GM19025 (cell line): Measurements from ENCODE around the gene MRPL55.

ENCODE experiments used
- ATAC-seq: cut with Tn5 transposase; IDR thresholded peaks from one replicate; pipeline ENCODE4 v1.9.1; 2021; ENCODE audit warnings: mild to moderate bottlenecking, low read depth, moderate library complexity; ENCODE audit not compliant: unreplicated experiment

MRPL55 gene

DNA sequence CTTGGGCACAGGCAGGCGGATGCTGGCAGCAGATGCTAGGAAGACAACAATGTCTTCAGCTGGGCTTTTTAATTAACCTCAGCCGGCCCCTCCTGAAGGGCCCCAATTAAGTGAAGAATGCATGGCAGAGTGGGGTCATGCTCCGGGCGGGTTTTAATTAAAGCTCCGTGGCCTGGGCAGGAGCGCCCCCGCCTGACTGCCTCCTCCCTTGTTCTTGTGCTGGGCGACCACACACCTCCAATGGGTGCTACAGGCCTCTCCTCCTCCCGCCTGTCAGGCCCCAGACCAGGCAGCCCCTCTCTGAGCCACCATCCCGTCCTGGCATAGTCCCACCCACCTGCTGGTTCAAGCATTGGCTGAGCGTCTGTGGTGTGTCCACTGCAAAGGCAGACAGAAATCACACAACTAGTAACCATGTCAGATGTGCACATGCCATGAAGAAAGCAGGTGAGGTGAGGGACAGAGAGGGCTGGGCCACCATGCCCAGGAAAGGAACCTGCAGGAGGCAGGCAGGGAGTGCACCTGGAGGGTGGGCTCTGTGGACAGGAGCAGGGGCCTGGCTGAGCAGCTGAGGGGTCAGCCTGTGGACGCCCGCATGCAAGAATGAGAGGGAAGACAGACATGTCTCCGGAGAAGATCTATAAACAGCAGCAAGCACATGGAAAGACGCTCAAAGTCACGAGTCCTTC is 35.1 kb downstream of the MRPL55 start:
- ATAC-seq: no peak

DNA sequence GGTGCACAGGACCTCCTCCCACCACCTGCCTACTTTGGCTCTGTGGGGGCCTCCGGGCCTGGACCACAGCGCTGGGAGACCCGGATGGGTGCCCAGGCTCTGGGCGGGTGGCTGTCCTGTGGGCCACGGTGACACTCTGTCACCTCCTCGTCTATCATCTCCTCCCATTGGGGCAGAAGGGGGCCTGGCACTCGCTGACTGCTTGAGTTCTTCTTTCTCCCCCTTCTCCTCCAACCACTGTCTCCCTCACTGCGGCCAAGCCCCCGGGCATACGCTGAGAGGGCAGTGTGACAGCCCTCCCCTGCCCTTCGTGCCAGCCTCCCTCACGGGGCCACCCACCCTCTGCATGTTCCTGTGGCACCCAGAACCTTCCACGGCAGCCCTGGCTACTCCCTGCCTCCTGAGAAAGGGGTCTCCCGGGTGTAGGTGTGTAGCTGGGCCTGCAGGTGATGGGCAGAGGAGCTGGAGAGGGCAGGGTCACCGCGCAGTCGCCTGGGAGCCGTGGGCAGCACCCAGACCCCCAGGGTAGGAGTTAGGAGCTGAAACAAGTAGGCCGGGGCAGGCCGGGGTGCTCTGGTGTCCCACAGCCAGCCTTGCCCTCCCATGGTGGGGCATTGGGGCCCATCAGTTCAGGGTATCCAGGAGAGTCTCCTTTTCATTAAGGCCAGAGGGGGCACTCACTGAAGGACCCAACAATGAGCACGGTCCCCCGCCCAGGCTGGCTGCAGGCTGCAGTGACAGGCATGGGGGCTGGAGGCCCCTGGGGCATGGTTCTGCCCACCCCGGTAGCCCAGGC is 35.8 kb downstream of the MRPL55 start:
- ATAC-seq: no peak

DNA sequence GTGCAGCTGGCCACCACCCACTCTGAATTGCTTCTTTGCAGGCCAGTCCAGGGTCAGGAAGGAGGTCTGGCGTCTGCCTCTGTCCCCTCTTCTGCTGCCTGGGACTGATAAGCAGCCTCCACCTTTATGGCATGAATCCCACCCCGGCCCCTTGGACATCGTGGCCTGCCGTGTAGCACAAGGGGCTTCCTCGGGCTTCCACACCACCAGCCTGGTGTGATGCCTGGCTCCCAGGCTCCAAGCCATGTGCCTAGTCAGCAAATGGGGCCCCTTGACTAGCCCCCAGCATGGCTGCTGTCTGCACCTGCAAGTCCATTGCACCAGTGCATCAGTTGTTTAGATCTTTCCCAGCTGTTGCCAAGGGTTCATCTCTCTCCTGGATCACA is 36.4 kb downstream of the MRPL55 start:
- no peak for ATAC-seq

DNA sequence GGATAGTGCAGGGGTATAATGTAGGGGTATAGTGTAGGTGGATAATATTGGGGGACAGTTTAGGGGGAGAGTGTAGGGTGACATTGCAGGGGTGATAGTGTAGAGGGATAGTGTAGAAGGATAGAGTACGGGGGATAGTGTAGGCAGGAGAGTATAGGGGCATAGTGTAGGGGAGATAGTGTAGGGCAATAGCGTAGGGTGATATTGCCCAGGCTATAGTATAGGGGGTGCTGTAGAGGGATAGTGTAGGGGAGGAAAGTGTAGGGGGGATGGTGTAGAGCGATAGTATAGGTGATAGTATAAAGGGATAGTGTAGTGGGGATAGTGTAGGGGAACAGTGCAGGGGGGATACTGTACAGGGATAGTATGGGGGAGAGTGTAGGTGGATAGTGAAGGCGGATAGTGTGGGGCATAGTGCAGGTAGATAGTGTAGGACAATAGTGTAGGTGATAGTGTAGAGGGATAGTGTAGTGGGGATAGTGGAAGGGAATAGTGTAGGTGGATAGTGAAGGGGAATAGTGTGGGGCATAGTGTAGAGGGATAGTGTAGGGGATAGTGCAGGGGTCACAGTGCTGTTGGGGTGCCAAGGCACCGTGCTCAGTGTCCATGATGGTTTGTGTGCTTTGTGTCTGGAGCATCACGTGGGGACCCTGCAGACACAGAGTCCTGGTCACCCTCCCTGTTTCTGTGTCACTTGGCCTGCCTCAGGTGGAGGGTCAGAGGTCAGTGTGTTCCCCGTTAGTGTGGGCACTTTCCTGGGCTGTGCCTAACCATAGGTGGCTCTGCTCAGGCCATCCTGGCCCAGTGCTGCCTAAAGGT is 37.1 kb downstream of the MRPL55 start:
- no peak for ATAC-seq

DNA sequence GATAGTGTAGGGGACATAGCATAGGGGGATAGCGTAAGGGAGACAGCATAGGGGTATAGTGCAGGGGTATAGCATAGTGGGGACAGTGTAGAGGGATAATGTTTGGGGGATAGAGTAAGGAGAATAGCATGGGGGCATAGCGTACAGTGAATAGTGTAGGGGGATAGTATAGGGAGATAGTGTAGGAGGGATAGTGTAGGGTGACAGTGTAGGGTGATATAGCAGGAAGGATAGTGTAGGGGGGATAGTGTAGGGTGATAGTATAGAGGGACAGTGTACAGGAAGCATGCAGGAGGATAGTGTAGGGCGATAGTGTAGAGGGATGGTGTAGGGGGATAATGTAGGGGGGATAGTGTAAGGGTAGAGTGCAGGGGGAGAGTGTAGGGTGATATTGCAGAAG is 38.2 kb downstream of the MRPL55 start:
- no peak for ATAC-seq

DNA sequence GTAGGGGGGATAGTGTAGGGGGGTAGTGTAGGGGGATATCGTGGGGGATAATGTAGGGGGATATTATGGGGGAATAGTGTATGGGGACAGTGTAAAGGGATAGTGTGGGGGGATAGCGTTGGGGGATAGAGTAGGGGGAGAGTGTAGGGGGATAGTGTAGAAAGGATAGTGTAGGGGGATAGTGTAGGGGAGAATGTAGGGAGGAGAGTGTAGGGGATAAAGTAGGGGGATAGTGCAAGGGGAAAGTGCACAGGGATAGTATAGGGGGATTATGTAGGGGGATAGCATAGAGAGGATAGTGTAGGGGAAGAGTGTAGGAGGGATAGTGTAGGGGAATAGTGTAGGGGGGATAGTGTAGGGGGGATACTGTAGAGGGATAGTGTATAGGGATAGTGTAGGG is 38.9 kb downstream of the MRPL55 start:
- no peak for ATAC-seq

DNA sequence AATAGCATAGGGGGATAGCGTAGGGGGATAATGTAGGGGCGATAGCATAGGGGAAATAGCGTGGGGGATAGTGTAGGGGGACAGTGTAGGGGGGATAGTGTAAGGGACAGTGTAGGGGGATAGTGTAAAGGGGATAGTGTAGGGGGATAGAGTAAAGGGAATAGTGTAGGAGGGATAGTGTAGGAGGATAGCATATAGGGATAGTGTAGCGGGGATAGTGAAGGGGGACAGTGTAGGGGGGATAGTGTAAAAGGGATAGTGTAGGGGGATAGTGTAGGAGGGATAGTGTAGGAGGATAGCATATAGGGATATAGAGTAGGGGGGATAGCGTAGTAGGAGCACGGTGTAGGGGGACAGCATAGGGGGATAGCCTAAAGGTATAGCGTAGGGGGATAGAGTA is 40.7 kb downstream of the MRPL55 start:
- no peak for ATAC-seq

DNA sequence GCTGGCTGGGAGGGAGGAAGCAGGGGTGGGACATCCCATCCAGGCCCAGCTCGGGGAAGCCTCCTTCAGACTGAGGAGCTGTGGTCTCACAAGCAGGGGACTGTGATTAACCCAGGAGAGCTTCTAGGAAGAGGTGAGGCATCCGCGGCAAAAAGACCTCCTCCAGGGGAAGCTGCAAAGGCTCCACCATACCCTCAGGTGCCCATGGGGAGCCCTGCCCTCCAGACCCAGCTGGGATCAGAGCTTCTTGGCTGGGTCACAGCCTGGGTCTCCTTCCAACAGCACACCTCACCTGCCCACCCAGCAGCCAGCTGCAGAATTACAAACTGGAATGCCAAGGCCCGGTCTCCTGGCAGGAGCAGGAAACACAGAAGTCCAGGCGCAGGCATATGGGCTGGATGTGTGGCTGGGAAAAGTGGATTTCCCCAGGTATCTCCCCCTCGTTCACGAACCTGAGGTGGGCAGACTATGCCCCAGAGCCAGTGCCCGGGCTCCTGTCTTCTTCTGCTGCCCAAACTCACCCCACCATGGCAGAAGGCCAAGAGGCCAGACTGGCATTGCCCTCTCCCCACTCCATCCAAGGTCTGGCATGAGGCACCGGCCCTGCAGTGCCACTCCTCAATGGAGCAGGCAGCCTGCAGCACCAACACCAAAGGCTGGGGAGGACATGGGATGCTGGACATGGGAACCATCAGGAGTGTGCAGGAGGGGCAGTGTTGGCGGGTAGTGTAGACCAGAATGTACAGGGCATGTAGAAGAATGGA is 42.0 kb downstream of the MRPL55 start:
- no peak for ATAC-seq

DNA sequence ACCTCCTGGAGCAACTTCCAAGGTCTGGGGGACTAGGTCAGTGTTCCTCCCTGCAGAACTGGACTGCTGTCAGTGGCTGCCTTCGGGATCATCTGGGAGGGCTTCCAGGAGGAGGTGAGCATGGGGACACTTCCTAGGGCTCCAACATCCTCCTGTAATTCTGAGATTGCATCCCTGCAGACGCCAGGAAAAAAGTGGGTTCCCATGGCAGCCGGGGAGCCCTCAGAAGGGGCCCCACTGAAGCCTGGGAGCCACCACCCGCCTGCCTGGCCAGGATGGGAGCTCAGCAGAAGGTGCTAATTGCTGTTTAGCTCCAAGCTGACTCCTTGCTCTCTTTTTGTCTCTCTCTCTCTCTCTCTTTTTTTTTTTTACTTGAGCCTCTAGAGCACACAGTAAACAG is 42.7 kb downstream of the MRPL55 start:
- ATAC-seq: no peak

DNA sequence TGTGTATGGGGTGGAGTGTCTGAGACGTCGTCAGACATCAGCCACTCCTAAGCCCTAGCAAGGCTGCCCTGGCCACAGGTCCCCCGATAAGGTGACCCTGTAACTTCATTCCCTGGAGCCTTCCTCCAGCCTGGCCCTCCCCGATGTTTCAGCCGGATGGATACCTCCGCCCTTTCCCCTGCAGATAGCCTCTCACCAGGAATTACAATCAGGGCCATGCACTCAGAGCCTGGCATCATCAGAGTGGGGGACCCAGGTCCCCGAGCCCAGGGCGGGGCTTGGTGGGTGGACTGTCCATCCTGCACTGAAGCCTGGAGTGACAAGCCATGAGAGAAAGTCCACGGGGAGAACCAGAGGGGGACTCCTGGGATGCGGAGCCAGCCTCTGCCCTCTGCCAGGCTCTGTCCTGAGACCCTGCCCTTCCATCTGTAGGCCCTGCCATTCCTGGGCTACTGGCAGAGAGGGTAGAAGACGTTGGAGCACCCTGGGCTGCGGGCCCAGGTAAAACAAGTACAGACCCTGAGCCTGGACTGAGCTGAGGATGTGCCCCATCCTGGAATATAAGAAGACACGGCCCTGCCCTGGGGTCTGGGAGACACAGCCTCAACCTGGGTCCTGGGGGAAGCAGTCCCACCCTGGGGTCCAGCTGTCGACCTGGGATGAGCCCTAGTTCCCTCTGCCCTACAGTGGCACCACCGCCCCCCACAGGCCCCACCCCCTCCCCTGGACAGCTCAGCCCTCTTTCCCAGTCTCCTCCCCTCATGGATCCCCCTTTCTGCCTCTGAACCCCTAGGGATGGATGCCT is 43.4 kb downstream of the MRPL55 start:
- no peak for ATAC-seq

DNA sequence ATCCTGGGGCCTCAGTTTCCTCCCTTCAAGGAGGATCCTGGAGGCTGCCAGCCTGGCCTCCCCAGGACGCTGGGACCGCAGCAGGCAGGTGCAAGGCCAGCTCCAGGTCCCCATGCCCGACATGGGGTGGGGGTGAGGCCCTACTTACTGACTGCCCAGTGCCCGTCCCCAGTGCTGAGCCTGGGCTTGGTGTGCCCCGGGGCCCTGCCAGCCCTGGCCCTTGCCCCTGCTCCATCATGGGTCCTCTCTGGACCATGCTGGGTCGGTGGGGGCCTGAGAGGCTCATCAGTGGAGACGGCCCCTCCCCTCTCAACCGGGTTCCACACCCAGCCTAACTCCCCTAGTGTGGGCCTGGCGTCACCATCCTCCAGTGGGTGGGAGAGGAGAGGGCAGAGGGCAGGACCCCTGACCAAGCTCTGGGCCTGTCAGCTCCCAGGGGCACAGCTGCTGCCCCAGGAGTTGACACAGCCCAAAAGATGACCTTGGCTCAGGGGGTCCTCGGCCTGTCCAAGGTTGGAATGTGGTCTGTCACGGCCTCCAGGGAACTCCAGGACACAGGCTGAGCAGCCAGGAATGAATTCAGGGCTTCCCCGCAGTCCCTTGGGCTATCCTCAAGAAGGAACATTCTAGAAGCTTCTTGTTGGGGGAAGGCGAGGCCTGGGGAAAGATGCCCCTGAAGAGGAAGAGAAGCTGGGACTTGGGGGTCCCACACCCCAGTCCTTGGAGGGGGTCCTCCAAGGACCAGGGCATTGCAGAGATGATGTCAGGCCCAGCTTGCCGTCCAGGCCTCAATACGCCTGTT is 44.2 kb downstream of the MRPL55 start:
- no peak for ATAC-seq

DNA sequence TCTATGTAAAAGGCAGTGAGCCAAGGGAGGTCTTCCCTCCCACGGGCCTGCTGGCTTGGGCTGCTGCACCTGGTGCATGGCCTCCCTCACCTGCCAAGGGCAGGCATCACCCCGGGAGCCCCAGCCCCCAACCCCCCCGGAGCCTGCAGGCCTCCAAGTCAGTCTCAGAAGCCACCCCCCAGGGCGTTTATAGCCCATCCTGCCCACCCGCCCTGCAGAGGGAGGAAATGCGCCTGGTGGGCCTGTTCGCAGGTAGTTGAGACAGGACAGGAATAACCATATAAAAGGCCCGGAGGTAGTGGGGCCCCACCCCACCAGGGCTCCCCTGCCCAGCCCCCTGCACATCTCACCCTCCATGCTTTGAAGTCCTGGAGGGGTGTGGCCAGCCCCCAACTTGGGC is 44.8 kb downstream of the MRPL55 start:
- no peak for ATAC-seq

DNA sequence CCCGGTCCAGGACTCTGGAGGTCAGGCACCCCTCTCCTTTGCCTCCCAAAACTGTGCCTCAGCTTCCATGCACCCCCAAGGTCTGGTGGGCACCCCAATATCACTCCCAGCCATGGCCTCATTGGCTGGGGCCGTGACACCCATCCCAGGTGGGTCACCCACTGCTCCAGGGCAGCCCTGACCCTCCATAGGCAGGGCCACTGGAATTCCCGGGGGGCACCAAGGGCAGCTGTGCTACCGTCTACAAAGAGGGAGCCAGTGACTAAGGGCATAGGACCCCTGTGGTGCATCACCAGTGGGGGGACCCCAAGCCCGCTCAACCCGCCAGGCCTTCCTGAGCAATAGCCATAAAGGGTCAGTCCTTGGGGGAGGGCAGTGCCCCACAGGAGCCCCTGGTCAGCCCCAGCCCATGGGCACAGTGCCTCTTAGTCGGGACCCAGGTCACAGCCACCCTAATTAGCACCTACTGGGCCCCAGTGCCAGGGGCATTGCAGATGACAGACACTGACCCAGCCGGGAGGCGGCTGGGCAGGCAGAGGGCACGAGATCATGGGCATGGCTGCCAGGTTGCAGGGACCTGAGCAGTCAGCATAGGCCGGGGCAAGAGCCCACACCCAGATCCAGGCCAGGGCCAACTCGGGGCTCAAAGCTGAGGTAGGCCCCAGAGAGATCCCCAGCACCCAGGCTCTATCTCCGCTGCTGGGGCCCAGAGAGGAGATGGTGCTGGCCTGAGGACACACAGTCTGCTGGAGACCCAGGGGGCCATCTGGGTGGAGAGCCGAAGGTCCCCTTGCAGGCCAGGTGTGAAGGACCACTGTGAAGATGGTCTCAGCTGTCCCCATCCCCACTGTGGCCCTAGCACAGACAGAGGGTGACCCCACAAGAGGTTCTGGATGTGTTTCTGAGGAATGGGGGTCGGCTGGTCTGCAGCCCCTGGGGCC is 45.6 kb downstream of the MRPL55 start:
- ATAC-seq: no peak

DNA sequence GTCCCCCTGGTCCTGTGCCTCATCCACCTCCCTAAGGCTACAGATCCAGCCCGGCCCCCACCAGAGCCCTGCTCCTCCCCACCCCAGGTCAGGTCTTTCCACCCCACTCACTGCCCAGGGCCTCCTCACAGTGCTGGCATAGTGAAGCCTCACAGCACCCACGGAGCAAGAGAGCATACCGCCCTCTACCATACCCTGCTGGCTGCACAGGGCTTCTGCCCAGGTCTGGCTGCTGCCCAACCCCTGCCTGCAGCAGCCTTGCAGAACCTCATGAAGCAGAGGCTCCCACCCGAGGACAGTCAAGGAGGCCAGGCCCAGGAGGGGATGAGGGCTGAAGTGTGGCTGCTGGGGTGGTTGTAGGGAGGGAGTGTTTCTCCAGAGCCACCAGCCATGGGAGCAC is 46.3 kb downstream of the MRPL55 start:
- no peak for ATAC-seq

DNA sequence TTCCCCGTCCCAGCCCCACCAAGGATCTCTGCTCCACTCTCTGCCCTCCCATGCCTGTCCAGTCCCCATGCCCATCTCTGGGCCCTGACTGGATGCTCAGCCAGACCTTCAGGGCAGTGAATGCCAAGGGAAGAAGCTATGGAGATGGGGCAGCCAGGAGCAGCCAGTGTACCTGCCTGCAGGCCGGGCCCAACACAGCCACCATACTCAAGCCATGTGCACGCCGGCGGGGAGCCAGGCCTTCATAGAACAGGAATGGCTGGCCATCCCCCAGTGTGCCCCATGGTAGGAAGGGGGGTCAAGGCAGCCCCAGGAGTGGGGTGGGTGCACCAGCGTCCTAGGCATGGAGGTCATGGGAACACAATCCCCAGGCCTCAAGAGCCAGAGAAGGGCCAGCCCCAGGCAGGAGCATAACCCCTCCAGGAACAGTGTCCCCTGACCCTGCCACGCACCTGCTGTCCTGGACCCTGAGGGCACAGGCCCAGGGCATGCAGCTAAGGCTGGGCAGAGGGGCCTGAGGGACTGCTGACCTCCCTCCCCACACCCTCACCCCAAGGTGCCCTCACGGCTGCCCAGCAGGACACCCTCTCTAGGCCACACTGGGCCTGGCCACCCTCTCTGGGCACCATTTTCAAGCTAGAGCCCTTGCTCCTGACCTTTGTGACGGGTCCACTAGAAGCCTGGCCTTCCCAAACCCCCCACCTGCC is 46.9 kb downstream of the MRPL55 start:
- no peak for ATAC-seq

DNA sequence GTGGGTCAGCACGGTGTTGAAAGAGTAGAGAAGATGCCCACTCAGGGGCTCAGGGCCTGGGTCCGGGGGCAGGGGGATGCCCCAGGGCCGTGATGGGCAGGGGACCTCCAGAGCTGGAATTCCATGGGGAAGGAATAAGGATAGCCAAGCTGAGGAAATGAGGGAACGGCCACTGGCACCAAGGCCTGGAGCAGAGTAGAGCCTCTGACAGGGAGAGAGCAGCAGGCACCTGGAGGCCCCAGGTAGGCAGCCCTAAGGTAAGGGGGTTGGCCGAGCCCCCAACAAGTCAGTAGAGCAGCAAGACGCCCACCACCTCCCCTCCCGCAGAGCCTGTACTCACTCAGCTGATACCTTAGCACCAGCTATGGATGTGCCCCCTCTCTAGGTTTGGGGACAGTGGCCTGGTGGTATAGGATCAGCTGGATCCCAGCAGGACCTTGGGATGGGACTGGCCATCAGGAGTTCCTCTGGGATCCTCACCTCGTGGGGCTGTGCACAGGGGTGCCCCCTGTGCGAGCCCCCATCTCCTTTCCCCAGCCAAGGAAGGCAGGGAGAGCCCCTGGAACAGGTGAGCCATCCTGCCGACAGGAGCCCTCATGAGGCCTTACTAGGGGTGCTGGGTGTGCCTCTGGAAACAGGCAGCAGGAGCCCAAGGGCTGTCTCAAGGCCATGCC is 47.6 kb downstream of the MRPL55 start:
- ATAC-seq: no peak
